Ovary (tissue), 9 donors: Measurements from ENCODE around the gene SCAPER. TPM values are rescaled to one million over a fixed set of nuclear protein-coding genes. Genes with fewer than 3 reads are reported as not detected.

Source experiments
- DNase-seq, 5 donors: peaks; one replicate each; pipeline ENCODE4 v3.0.0-alpha.2; 2019 to 2020
- H3K27ac ChIP-seq, 2 donors: fragments of 200-600 bp; one replicate each; pipeline versions ENCODE4 v1.5.1 to v1.8.0; 2019 to 2022
- H3K27me3 ChIP-seq: fragments of 200-600 bp; one replicate; pipeline ENCODE4 v1.8.0; 2022
- H3K36me3 ChIP-seq: fragments of 200-600 bp; sonication (generic); one replicate; pipeline ENCODE4 v1.5.1; 2019
- H3K4me1 ChIP-seq: one replicate; pipeline ENCODE4 v1.8.1; 2013; ENCODE audit warnings: mild to moderate bottlenecking, moderate library complexity; ENCODE audit not compliant: insufficient read depth
- H3K4me3 ChIP-seq: fragments of 200-600 bp; sonication (generic); one replicate; pipeline ENCODE4 v1.5.1; 2017
- H3K9me3 ChIP-seq, 2 donors: fragments of 200-600 bp in 1 of 2; sonication (generic) in 1 of 2; one replicate each; pipeline versions ENCODE4 v1.5.1 to v1.8.1; 2013 to 2019; ENCODE audit warnings: mild to moderate bottlenecking in 1 of 2, moderate library complexity in 1 of 2
- EP300 ChIP-seq: sonication (generic); formaldehyde crosslinking; IDR thresholded peaks from one replicate; pipeline ENCODE4 v1.6.1; 2017; ENCODE audit warnings: antibody characterized with exemption
- POLR2A ChIP-seq: fragments of 450-650 bp; IDR thresholded peaks from one replicate; pipeline ENCODE4 v1.6.1; 2017; ENCODE audit warnings: antibody characterized with exemption, mild to moderate bottlenecking, moderate library complexity
- WGBS, 3 donors: extraction: QIAGEN DNeasy Blood & Tissue Kit in 1 of 3; methylation state at CpG; one replicate each; pipeline versions ENCODE4 v1.1.5 to v1.1.7; 2013 to 2017; 5-methylcytosine and 5-hydroxymethylcytosine counted together
- intact Hi-C, 4 donors: fragments of 100-400 bp; cut with DNase I; formaldehyde crosslinking; loops; one replicate each; pipeline versions ENCODE4 v1.11.0 to v1.15.1; 2022 to 2023
- polyA plus RNA-seq, 2 donors: library from polyadenylated mRNA; stranded (reverse); fragments of 200-250 nt in 1 of 2; fragments of 350-450 nt in 1 of 2; fragmentation: Illumina TruSeq in 1 of 2; extraction: RNeasy Lipid Tissue Mini Kit (QIAGEN cat#74804) in 1 of 2; gene quantifications; one replicate each; pipeline ENCODE4 v1.2.3, GENCODE V29; 2013 to 2014
- total RNA-seq, 7 donors: library from RNA; depleted of rRNA in 2 of 7; stranded (reverse); fragments of >200 nt in 2 of 7; fragmentation: NEBNext Ultra II Directional in 3 of 7; extraction: Animal tissue kit (Norgen Biotek cat#: 25700) in 3 of 7; gene quantifications; one replicate each; pipeline versions ENCODE4 v1.1.0 to v1.2.4, GENCODE V29; 2016 to 2023
- TF ChIP-seq, protein P1 (sequence below), 3 donors: fragments of 450-650 bp in 2 of 3; fragments of 200-600 bp in 1 of 3; IDR thresholded peaks; one replicate each; pipeline versions ENCODE4 v1.5.1 to v1.8.0; 2016 to 2022; ENCODE audit warnings: antibody characterized with exemption in 3 of 3, mild to moderate bottlenecking in 1 of 3
- donor health status: DM: no; HTN: no; CAD: no; lungs with moderate emphysema.
- donor health status: DM: no; HTN: no; CAD: no.
- donor health status: Bipolar disorder and iron deficiency.
- donor health status: DM: yes; HTN: yes; CAD: no.
- donor health status: DM: no; HTN: no; CAD: no.
- donor health status: DM: yes; HTN: yes; CAD: no.

Gene SCAPER
- total and polyA plus RNA-seq, 9 donors = 13.7 to 45.8 (median 27.9) TPM

DNA sequence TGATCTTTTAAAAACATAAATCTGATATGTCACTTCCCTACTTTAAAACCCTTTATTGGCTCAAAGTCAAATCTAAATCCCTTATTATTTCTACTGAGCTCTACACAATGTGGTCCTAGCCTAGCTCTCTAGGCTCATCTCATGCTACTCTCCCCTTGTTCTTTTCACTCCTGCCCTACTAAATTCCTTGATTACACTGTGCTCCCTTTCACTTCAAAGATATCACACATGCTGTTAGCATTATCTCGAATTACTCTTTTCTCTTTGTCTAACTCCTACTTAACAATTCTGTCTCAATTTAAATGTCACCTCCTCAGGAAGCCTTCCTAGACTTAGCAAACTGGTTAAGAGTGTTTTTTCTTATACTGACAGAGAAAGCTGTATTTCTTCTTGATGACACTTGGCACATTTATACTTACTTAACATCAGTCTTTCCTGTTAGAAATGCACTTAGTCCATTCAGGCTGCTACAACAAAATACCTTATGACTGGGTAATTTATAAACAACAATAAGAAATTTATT lies 102.0 kb downstream of the SCAPER start:
- Histone ChIP-seq H3K27me3 (no peaks in the 10 kb centered on the region), H3K4me1 (no peaks in the 10 kb centered on the region), H3K36me3 (no peaks in the 10 kb centered on the region), H3K4me3 (no peak overlapping the region), H3K9me3 (no peaks in the 10 kb centered on the region), H3K27ac (no peak overlapping the region)
- no peak for DNase-seq
- TF ChIP-seq EP300 = no peak
- TF ChIP-seq, protein P1, sequence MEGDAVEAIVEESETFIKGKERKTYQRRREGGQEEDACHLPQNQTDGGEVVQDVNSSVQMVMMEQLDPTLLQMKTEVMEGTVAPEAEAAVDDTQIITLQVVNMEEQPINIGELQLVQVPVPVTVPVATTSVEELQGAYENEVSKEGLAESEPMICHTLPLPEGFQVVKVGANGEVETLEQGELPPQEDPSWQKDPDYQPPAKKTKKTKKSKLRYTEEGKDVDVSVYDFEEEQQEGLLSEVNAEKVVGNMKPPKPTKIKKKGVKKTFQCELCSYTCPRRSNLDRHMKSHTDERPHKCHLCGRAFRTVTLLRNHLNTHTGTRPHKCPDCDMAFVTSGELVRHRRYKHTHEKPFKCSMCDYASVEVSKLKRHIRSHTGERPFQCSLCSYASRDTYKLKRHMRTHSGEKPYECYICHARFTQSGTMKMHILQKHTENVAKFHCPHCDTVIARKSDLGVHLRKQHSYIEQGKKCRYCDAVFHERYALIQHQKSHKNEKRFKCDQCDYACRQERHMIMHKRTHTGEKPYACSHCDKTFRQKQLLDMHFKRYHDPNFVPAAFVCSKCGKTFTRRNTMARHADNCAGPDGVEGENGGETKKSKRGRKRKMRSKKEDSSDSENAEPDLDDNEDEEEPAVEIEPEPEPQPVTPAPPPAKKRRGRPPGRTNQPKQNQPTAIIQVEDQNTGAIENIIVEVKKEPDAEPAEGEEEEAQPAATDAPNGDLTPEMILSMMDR (IDR thresholded peaks at IDR 0.05) = no peak
- TF ChIP-seq POLR2A = no peak
- 69 to 76% (median 72%) methylated on average over 1 of the region's 1 CpG for WGBS, 3 donors
- intact Hi-C loops = no loop called here

DNA sequence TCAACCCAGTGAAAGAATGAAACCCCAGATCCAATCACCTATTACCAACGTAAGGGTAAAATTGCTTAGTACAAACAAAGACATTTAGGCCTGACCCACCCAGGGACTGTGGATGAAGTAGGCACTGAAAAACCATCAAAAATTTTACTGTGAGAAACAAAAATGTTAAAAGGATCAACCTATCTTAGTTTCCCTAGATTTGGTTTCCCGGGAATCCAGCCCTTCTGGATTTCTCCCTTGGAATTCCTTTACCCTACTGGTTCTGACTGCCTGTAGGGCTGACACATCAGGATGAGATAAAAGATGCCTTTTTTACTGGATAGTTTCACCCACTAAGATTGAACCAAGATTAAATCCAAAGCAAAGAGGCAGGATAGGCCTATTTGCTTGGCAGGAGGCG lies 102.7 kb downstream of the SCAPER start:
- TF ChIP-seq, protein P1 (IDR thresholded peaks at IDR 0.05) = no peak
- TF ChIP-seq POLR2A (no peak), EP300 (no peak)
- intact Hi-C loops = no loop called here
- DNase-seq = no peak
- no peaks in the 10 kb centered on the region for H3K27me3 ChIP-seq
- no peak overlapping the region for H3K4me3 ChIP-seq
- no peak overlapping the region for H3K27ac ChIP-seq
- H3K36me3 ChIP-seq = no peaks in the 10 kb centered on the region
- H3K9me3 ChIP-seq = no peaks in the 10 kb centered on the region
- no peaks in the 10 kb centered on the region for H3K4me1 ChIP-seq
- 97 to 98% (median 98%) methylated on average over 3 of the region's 3 CpGs for WGBS, 3 donors

DNA sequence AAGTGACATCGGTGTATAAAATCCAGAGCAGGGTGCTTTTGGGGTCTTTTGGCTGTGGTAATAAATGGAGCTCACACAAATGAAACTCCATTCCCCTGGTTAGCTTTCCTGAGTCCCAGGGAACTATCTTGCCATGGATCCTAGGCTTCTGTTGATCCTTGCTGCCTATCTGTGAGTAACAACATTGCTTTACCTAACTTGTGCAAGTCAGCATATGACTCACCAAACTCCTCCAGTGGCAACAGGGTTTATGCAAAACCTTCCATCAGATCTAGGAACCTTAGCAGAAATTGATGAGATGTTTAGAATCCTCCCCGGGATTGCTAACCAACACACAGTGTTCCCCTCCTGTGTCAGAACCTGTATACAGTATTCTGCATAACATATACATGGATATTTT lies 105.4 kb downstream of the SCAPER start:
- no peaks in the 10 kb centered on the region for H3K9me3 ChIP-seq
- no peak for DNase-seq
- no peak overlapping the region for H3K4me3 ChIP-seq
- WGBS, 3 donors = 94 to 98% (median 94%) methylated on average over 2 of the region's 2 CpGs
- intact Hi-C loops = no loop called here
- H3K4me1 ChIP-seq = no peaks in the 10 kb centered on the region
- TF ChIP-seq POLR2A = no peak
- TF ChIP-seq, protein P1 (IDR thresholded peaks at IDR 0.05) = no peak
- TF ChIP-seq EP300 = no peak
- no peaks in the 10 kb centered on the region for H3K27me3 ChIP-seq
- H3K36me3 ChIP-seq = no peaks in the 10 kb centered on the region
- H3K27ac ChIP-seq = no peak overlapping the region

DNA sequence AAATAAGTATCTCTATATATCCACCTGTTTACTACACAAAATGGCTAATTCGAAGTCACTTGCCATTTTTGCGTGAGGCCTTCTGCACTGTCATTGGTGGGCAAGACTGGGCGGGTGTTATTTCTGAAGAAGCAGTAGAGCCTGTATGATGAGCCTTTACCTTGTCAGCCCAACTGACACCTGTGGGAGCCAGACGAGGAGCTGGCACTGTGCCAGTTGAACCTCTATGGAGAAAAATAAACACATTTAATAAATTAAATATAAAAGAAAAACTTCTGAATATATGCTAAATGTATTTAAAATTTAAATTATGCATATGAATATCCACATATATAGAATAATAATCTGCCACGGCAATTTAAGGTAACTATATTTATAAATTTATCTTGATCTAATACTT lies 109.9 kb downstream of the SCAPER start:
- no peaks in the 10 kb centered on the region for H3K27me3 ChIP-seq
- TF ChIP-seq EP300 (no peak), POLR2A (no peak)
- TF ChIP-seq, protein P1 (IDR thresholded peaks at IDR 0.05) = no peak
- DNase-seq = no peak
- no peaks in the 10 kb centered on the region for H3K4me1 ChIP-seq
- no peaks in the 10 kb centered on the region for H3K36me3 ChIP-seq
- no peak overlapping the region for H3K27ac ChIP-seq
- H3K4me3 ChIP-seq = no peak overlapping the region
- intact Hi-C loops = no loop called here
- H3K9me3 ChIP-seq = no peaks in the 10 kb centered on the region
- 80 to 84% (median 81%) methylated on average over 5 of the region's 5 CpGs for WGBS, 3 donors
